Stomach (tissue), 4 donors: Measurements from ENCODE around the gene MAG.

Experiments used
- CTCF ChIP-seq, 7 experiments: fragments of 450-650 bp in 4 of 7; fragments of 200-600 bp in 3 of 7; sonication (generic) in 3 of 7; IDR thresholded peaks; one replicate each; pipeline ENCODE4 v1.5.1; 2016 to 2019; ENCODE audit warnings: antibody characterized with exemption in 7 of 7, control low read depth in 2 of 7, mild to moderate bottlenecking in 1 of 7
- POLR2A ChIP-seq, 4 donors: fragments of 450-650 bp; IDR thresholded peaks; one replicate each; pipeline ENCODE4 v1.6.1; 2016; ENCODE audit warnings: antibody characterized with exemption in 4 of 4, control low read depth in 2 of 4, mild to moderate bottlenecking in 1 of 4, moderate library complexity in 1 of 4

- TF ChIP-seq CTCF (IDR thresholded peaks at IDR 0.05), result no peak
- no peak for TF ChIP-seq POLR2A (IDR thresholded peaks at IDR 0.05)
Observed at GRCh38 chr19:35284153-35285094, 7.5 kb upstream of the MAG start.
